Heart left ventricle (tissue), 16 donors: ENCODE measurements around the gene FAM47A. TPM values are rescaled to one million over a fixed set of nuclear protein-coding genes. Genes with fewer than 3 reads are reported as not detected.

Experiments used
- ATAC-seq, 4 donors: fragments of 200-7000 bp; cut with Tn5 transposase; one replicate each; pipeline ENCODE4 v1.9.1; 2020 to 2022; ENCODE audit warnings: moderate library complexity in 4 of 4, mild to moderate bottlenecking in 3 of 4, moderate number of reproducible peaks in 1 of 4
- DNase-seq, 5 donors: peaks; one replicate each; pipeline ENCODE4 v3.0.0-alpha.2; 2020
- H3K27ac ChIP-seq, 12 donors: fragments of 200-600 bp; sonication (generic) in 4 of 12; one replicate each; pipeline versions ENCODE4 v1.5.0 to v1.8.0; 2016 to 2022; ENCODE audit warnings: mild to moderate bottlenecking in 2 of 12
- H3K27me3 ChIP-seq, 9 donors: fragments of 200-600 bp; sonication (generic) in 2 of 9; one replicate each; pipeline versions ENCODE4 v1.5.1 to v1.8.0; 2016 to 2022; ENCODE audit warnings: mild to moderate bottlenecking in 3 of 9
- H3K36me3 ChIP-seq, 9 donors: fragments of 200-600 bp; sonication (generic) in 2 of 9; one replicate each; pipeline versions ENCODE4 v1.5.0 to v1.8.0; 2018 to 2022; ENCODE audit warnings: mild to moderate bottlenecking in 2 of 9
- H3K4me1 ChIP-seq, 12 donors: fragments of 200-600 bp; sonication (generic) in 4 of 12; one replicate each; pipeline versions ENCODE4 v1.5.0 to v1.8.0; 2016 to 2022; ENCODE audit warnings: mild to moderate bottlenecking in 3 of 12
- H3K4me3 ChIP-seq, 12 donors: fragments of 200-600 bp; sonication (generic) in 4 of 12; one replicate each; pipeline versions ENCODE4 v1.5.0 to v1.8.0; 2017 to 2022; ENCODE audit warnings: mild to moderate bottlenecking in 9 of 12, moderate library complexity in 4 of 12
- H3K9me3 ChIP-seq, 12 donors: fragments of 200-600 bp; sonication (generic) in 4 of 12; one replicate each; pipeline versions ENCODE4 v1.5.0 to v1.8.0; 2016 to 2022; ENCODE audit warnings: mild to moderate bottlenecking in 1 of 12
- POLR2A ChIP-seq, 2 donors: fragments of 450-650 bp; IDR thresholded peaks; one replicate each; pipeline ENCODE4 v1.6.1; 2017; ENCODE audit warnings: antibody characterized with exemption in 2 of 2, mild to moderate bottlenecking in 2 of 2, moderate library complexity in 2 of 2
- WGBS, 4 donors: extraction: QIAGEN DNeasy Blood & Tissue Kit in 2 of 4; methylation state at CpG; one replicate each; pipeline versions ENCODE4 v1.1.5 to v1.1.7; 2013 to 2018; 5-methylcytosine and 5-hydroxymethylcytosine counted together
- intact Hi-C, 10 donors: fragments of 100-400 bp; cut with DNase I; formaldehyde crosslinking; loops; one replicate each; pipeline versions ENCODE4 v1.11.1 to v1.14.2; 2022
- polyA plus RNA-seq, 2 donors: library from polyadenylated mRNA; stranded (reverse); fragments of 200-250 nt; gene quantifications; one replicate each; pipeline ENCODE4 v1.2.3, GENCODE V29; 2013
- total RNA-seq, 9 donors: library from RNA; depleted of rRNA in 2 of 9; stranded (reverse); fragments of >200 nt in 2 of 9; fragmentation: NEBNext Ultra II Directional in 3 of 9; extraction: Animal tissue kit (Norgen Biotek cat#: 25700) in 3 of 9; gene quantifications; one replicate each; pipeline versions ENCODE4 v1.1.0 to v1.2.4, GENCODE V29; 2016 to 2023
- TF ChIP-seq, protein P1 (sequence below), 12 donors: fragments of 200-600 bp; sonication (generic) in 4 of 12; IDR thresholded peaks; one replicate each; pipeline versions ENCODE4 v1.5.0 to v1.8.0; 2018 to 2022; ENCODE audit warnings: antibody characterized with exemption in 12 of 12, mild to moderate bottlenecking in 5 of 12
- donor health status: ischemic (EF 13 %, LVEDD 7.1; RV severe dilation, severe dysfunction).
- donor health status: healthy with polysubstance abuse.
- donor health status: DM: no; HTN: yes; CAD: no.
- donor health status: DM: no; HTN: no; CAD: no.
- donor health status: ischemic (EF 25% LVEDD 6.9; RV normal size, moderate dysfunction).
- donor health status: ischemic (EF 25% LVEDD 5.7; RV mildly dilated, moderate dysfunction).
- donor health status: healthy.
- donor health status: DM: yes; HTN: yes; CAD: no.
- donor health status: ischemic (EF 35%, LVEDD 5.7; RV mildly dilated, moderate dysfunction).
- donor health status: nonischemic (EF 11% LVEDD 7.7; RV severe dilation, severe dysfunction).
- donor health status: DM: yes; HTN: yes; CAD: no.
- donor health status: PGD.
- donor health status: ischemic (EF 29% LVEDD 5.4; RV normal size, mild dysfunction).
- donor health status: nonischemic (EF 23%, LVEDD 6.1; RV moderate dilation, normal function).

FAM47A gene
- total and polyA plus RNA-seq, 11 donors, result not detected

DNA sequence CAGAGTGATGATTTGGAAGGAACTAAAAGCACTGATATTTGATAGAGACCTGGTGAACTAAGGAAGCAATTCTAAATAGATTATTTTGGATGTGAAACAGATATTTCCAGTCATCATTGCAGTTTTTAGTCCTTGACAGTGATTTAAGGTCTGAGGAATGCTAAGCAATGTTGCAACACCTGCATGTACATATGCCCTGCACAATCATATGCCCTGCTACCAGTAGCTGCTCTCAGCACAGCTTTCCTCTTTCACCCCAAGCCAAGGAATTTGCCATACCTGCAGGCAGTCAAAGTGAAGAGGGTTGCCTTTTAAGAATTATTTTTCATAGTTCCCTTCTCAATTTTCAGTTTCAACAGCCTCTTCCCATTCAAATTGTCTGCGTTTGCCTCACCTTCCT, 8.7 kb upstream of the FAM47A start:
- Histone ChIP-seq H3K27ac (no peak overlapping the region), H3K27me3 (no peaks in the 10 kb centered on the region), H3K36me3 (no peaks in the 10 kb centered on the region), H3K4me3 (no peak overlapping the region), H3K4me1 (no peaks in the 10 kb centered on the region), H3K9me3 (no peaks in the 10 kb centered on the region)
- 44 to 63% (median 49%) methylated on average over 1 of the region's 1 CpG for WGBS, 4 donors
- DNase-seq, result no peak
- ATAC-seq, result no peak
- intact Hi-C loops, result no loop called here
- TF ChIP-seq POLR2A (IDR thresholded peaks at IDR 0.05), result no peak
- TF ChIP-seq, protein P1, sequence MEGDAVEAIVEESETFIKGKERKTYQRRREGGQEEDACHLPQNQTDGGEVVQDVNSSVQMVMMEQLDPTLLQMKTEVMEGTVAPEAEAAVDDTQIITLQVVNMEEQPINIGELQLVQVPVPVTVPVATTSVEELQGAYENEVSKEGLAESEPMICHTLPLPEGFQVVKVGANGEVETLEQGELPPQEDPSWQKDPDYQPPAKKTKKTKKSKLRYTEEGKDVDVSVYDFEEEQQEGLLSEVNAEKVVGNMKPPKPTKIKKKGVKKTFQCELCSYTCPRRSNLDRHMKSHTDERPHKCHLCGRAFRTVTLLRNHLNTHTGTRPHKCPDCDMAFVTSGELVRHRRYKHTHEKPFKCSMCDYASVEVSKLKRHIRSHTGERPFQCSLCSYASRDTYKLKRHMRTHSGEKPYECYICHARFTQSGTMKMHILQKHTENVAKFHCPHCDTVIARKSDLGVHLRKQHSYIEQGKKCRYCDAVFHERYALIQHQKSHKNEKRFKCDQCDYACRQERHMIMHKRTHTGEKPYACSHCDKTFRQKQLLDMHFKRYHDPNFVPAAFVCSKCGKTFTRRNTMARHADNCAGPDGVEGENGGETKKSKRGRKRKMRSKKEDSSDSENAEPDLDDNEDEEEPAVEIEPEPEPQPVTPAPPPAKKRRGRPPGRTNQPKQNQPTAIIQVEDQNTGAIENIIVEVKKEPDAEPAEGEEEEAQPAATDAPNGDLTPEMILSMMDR (IDR thresholded peaks at IDR 0.05), result no peak

DNA sequence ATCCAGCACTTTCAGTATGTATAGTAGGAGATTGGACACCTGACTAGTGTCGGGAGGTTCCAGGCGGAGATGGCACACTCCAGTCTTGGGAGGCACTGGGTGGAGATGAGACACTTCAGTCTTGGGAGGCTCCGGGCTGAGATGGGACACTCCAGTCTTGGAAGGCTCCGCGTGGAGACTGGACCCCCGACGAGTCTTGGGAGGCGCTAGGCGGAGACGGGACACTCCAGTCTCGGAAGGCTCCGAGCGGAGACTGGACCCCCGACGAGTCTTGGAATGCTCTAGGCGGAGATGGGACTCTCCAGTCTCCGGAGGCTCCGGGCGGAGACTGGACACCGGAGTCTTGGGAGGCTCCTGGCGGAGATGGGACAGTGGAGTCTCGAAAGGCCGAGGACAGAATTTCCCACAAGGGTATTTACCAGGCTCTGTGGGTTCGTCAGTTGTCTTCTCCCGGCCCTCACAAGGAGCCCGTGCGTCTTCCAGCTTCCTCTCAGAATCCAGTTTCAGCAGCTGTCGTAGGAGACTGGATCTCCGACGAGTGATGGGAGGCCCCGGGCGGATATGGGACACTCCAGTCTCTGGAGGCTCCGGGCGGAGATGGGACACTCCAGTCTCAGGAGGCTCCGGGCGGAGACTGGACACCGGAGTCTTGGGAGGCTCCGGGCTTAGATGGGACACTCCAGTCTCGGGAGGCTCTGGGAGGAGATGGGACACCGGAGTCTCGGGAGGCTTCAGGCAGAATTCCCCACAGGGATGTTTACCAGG, 952 bp downstream of the FAM47A start:
- H3K9me3 ChIP-seq, result no peaks in the 10 kb centered on the region
- no peak overlapping the region for H3K27ac ChIP-seq
- TF ChIP-seq, protein P1 (IDR thresholded peaks at IDR 0.05), result no peak
- TF ChIP-seq POLR2A (IDR thresholded peaks at IDR 0.05), result no peak
- WGBS, 4 donors, result 91 to 96% (median 93%) methylated on average over 30 to 41 of the region's 41 CpGs
- intact Hi-C loops, result no loop called here
- DNase-seq (no peak), ATAC-seq (no peak)
- no peaks in the 10 kb centered on the region for H3K36me3 ChIP-seq
- no peak overlapping the region for H3K4me3 ChIP-seq
- H3K4me1 ChIP-seq, result no peaks in the 10 kb centered on the region
- no peaks in the 10 kb centered on the region for H3K27me3 ChIP-seq

DNA sequence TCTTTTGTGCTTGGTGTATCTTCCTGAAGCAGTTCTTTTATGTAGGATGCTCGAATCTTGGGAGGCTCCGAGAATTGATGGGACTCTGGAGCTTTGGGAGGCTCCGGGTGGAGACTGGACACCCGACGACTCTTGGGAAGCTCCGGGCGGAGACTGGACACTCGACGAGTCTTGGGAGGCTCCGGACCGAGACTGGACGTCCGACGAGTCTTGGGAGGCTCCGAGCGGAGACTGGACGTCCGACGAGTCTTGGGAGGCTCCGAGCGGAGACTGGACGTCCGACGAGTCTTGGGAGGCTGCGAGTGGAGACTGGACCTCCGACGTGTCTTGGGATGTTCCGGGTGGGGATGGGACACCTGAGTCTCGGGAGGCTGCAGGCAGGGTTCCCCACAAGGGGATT, 1.6 kb downstream of the FAM47A start:
- DNase-seq, result no peak
- Histone ChIP-seq H3K9me3 (no peaks in the 10 kb centered on the region), H3K4me3 (no peak overlapping the region), H3K27ac (no peak overlapping the region), H3K36me3 (no peaks in the 10 kb centered on the region), H3K4me1 (no peaks in the 10 kb centered on the region), H3K27me3 (no peaks in the 10 kb centered on the region)
- no peak for ATAC-seq
- WGBS, 4 donors, result 85 to 93% (median 90%) methylated on average over 29 of the region's 29 CpGs
- TF ChIP-seq, protein P1 (IDR thresholded peaks at IDR 0.05), result no peak
- TF ChIP-seq POLR2A (IDR thresholded peaks at IDR 0.05), result no peak
- intact Hi-C loops, result no loop called here

DNA sequence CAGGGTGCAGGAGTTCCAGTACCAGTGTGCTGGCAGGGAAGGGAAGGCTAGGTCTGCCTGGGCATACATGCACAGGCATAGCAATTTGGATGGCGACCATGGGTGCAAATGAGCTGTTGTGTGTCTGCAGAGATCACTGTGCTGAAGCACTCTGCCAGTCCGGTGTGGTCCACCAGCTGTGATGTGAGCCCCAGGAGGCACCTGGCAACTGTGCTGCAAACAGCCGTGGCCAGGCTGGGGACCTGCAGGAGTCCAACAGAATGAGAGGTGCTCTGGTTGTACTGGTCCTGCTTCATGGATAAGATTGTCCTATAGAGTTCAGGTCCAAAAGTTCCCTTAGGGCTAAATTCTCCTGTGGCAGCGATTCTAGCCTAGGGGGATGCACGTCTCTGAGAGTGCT, 6.1 kb downstream of the FAM47A start:
- Histone ChIP-seq H3K27ac (no peak overlapping the region), H3K27me3 (no peaks in the 10 kb centered on the region), H3K4me3 (no peak overlapping the region), H3K36me3 (no peaks in the 10 kb centered on the region), H3K4me1 (no peaks in the 10 kb centered on the region), H3K9me3 (peaks cover 0 to 22% (median 0%) of the 10 kb centered on the region in 12 donors)
- intact Hi-C loops, result no loop called here
- WGBS, 4 donors, result 65 to 84% (median 81%) methylated on average over 3 to 5 of the region's 5 CpGs
- TF ChIP-seq, protein P1 (IDR thresholded peaks at IDR 0.05), result no peak
- TF ChIP-seq POLR2A (IDR thresholded peaks at IDR 0.05), result no peak
- DNase-seq (no peak), ATAC-seq (no peak)
